GM11168 (cell line): ENCODE measurements around the gene TTC3.

Source experiments
- in situ Hi-C: fragments of 300-500 bp; cut with MboI; formaldehyde crosslinking; loops from one replicate; pipeline ENCODE4 v1.12.0; 2022; ENCODE audit warnings: low sequenced_read_pairs; ENCODE audit not compliant: unreplicated experiment

Gene TTC3

DNA sequence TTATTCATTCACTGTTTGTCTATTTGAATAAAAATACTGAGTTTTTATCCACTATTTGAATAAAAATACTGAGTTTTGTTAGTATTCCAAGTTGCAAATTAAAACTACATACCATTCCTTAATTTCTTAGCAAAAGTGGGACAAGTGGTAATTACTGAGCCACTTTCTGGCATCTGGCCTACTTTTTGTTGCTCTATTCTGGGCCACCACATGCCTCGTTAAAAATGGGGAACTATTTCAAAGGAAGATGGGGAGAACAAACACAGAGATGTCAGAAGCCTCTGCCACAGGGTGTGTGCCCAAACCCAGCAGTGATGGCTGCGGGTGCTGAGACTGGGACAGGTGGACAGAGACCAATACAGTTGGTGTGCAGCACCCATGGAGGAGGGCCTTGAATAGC lies 14.8 kb upstream of the TTC3 start:
- in situ Hi-C loops, result no loop called here

DNA sequence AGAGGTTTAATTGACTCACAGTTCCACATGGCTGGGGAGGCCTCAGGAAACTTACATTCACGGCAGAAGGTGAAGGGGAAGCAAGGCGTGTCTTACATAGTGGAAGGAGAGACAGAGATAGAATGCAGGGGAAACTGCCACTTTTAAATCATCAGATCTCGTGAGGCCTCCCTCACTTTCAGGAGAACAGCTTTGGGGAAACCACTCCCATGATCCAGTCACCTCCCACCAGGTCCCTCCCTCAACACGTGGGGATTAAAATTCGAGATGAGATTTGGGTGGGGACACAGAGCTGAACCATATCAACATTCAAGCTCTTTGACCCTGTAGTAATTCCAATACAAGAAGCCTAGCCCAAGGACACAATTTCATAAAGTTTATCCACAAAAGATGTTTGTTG lies 13.9 kb upstream of the TTC3 start:
- in situ Hi-C loops, result no loop called here

DNA sequence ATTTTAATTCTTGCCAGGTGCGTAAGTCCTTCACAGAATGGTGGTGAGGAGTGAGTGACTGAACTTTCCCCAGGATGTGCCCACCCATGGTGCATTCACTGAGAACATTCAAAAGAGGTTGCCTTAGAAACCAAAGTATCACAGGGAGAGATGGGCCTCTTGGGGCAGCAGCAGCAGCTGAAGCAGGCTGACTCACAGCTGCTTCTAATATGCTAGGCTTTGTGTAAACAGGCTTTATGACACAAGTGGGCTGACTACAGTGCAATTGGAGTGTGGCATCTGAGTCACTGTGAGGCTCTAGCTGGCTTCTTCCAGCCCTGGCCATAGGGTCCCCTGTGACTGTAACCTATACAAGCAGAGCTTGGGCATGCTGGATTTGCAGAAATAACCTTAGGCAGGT lies 12.8 kb upstream of the TTC3 start:
- in situ Hi-C loops, result no loop called here

DNA sequence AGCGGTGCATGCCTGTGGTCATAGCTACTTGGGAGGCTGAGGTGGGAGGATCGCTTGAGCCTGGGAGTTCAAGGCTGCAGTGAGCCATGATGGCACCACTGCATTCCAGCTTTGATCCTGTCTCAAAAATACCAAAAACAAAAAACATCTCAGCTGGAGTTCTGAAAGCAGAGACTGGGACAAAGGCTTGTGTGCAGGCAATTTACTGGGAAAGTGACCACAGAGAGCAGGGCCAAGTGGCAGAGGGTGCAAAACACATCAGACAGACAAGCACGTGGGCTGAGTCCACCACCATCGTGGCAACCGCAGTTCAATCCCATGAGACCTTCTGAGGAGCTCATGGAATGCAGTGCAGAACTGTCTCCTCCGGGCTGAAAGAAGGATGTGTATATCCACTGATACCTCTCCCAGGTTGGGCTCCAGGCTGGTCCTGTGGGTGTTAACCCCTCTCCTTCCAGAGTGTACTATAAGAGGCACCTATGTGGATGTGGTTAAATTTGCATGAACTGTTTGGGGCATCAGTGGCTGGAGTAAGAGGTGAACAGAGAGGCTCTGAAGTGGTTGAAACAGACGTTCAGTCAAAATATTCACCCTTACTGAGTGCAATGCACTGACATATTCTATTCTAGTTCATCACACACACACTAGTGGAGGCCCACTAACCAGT lies 11.0 kb upstream of the TTC3 start:
- in situ Hi-C loops, result no loop called here

DNA sequence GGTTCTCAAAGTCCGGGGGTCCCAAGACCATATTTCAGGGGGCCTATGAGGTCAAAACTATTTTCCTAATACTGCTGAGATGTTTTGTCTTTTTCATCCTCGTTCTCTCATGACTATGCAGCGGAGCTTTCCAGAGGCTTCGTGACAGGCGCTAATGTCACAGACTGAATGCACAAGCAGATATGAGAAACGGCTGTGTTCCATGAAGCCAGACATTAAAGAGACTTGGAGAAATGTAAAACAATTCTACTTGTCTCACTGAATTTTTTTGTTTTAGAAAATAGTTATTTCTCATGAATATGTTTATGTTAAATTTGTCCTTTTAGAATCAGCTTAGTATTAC lies 10.5 kb upstream of the TTC3 start:
- in situ Hi-C loops, result no loop called here

DNA sequence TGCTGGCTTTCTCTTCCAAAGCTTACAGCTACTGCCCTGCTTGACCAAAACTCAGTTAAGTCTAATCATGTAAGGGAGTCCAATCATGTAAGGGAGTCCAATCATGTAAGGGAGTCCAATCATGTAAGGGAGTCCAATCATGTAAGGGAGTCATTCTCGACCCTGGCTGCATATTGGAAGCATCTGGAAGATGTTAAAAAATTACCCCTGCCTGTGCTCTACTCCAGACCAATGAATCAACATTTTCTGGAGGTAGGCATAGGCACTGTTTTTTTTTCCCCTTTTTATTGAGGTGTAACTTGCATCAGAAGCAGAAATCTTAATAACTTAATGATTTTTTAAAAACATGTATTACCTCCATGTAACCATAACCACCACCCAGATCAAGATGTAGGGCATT lies 9.6 kb upstream of the TTC3 start:
- in situ Hi-C loops, result no loop called here

DNA sequence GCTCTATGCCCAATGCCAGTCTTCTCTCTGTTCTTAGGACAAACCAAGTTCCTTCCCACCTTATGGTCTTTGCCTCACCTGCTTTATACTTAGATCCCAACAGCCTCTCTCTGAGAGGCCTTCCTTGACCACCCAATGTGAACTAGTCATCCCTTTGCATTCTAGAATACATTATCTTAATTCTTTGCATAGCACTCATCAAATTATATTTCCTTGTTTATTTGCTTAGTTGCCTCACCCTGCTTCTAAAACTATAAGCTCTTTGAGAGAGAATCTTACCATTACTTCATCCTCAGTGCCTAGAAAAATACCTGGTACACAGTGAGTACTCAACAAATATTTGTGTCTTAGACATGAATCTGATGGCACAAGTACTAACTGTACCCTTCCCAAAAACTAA lies 8.2 kb upstream of the TTC3 start:
- in situ Hi-C loops, result no loop called here

DNA sequence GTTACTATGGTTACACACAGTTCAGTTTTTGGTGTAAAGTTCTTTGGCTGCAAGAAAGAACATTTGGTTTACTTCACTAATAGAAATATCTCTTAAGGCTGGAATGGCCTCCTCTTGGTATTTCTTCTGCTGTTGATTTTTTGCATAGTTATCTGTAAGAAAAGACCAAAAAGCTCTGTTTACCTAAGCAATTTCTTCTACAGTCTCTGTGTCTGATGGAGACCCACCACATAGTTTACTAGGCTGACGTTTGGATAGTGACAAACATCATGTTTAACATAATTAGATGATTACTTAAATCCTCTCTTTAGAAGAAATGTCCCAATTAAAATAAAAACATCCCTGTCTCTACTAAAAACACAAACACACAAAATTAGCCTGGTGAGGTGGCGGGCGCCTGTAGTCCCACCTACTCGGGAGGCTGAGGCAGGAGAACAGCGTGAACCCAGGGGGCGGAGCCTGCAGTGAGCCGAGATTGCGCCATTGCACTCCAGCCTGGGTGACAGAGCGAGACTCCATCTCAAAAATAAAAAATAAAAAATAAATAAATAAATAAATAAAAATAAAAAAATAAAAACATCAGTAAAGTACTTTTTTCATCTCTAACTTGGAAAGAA lies 7.4 kb upstream of the TTC3 start:
- in situ Hi-C loops, result no loop called here

DNA sequence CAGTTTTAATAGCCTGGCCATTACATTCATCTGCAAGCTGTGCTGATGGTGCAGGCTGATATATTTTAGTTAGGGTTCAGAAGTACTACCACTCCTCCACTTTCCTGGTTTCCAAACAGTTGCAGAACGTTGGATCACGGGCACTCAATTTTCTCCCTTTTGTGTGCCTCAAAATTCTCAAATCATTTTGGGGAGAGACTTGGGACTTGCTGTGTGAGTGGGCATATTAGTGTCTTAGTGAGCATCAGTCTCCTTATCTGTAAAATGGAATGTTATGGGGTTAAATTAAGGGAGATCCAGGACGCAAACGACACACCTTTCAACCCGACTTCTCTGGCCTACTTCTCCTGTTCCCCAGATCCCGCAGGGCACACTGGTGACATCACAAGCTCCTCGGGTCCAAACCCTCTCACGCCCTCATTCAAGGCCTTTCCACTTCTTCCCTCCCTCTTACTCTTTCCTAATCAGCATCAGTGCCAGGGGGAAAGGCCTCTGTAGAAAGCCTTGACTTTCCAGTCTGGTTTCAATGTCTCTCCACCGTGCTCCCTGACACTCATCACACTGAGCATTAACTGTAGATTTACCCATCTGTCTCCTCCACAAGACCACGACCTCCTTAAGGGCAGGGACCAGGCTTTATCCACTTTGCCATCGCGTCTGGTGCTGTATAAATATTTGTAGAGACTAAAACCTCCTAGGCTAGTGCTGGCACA lies 1.3 kb upstream of the TTC3 start:
- in situ Hi-C loops, result no loop called here

DNA sequence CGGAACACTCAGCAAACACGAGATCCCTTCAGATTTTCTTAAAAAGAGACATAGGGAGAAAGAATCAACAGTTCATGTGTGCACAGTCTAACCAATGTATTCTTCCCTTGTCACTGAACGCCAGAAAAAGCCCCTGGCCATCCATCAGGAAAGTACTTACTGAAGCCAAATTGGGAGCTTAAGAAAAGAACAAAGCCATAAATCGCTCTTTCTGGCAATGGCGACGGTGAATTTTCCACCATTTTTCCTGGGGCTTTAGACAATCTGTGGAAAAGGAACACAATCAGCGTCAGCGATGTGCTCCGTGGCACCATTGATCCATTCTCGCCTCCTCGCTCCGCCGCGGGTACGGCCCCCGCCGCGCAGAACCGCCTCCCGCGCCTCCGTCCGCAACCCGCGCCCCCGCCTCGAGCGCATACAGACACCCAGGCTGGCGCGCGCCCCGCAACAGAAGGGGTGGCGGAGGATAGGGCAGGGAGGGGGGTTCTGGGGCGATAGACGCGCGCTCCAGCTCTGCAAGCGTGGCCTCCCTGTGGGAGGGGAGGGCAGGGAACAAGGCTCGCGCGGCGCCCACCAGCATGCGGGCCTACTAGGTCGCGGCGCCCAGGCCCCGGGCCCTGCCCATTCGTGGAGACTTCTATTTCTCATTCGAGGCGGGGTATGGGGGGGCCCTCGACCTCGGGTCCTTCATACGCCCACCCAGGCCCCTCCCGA lies 623 bp upstream of the TTC3 start:
- in situ Hi-C loops, result no loop called here

DNA sequence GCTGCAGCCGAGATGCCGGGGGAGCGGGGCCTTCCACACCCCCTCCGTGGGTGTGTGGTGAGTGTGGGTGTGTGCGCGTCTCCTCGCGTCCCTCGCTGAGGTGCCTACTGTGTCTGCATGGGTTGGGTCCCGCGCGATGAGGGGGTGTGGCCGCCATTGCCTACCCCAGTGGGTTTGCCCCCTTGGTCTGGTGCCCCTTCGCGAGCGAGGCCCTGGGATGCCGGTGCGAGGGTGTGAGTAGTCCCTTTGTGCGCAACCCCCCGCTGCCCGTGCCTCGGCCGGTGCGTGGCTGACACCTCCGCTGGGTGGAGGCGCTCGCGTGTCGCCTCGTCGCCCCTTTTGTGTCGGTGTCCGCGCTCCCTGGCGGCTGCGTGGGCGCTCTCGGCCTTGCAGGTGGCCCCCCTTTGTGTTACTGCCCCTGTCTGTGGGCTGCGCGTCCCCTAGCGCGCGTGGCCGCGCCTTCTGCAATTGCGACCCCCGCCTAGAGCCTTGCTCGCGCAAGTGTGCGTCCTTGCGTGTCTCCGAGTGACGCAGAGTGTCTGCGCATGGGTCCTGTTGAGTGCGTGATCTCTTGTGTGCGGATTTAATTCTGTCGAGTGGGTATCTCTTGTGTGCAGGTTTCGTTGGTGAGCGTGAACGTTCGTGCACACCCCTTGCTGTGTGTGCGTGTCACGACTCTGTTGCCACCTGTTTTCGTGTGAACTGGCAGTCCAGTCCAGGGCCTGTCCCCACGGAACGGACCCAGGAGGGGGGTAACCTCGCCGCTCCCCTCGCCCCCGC lies 553 bp downstream of the TTC3 start:
- in situ Hi-C loops, result no loop called here

DNA sequence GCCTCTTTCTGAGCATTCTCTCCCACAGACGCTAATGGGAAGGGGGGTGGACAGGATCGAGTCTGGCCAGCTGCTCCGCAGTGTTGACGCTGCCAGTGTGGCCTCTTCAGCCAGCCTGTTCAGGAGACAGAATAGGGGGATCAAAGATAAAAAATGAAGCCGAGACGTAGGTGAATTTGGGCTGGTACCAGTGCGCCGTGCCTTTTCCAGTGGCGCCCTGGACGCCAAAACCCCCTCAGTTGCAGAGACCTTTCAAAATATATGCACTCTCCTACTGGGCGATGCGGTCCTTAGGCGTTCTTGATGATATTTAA lies 1.1 kb downstream of the TTC3 start:
- in situ Hi-C loops, result no loop called here

DNA sequence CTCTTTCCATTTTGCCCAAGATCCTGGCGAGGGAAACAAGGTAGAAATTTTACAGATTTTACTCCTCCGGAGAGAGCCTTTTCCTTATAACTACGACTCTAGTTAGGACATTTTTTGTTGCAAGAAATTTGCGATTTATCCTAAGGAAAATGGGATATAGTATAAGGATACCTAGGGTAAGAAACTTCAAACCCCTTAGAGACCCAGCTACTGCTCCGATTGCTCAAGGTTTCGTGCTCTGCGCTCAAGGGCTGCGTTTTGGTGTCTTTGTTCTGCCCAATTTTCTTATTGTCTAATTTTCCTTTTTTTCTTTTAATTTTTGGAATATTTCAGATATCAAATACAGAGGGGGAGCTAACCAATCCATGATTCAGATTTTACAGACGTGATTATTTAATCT lies 1.5 kb downstream of the TTC3 start:
- in situ Hi-C loops, result no loop called here

DNA sequence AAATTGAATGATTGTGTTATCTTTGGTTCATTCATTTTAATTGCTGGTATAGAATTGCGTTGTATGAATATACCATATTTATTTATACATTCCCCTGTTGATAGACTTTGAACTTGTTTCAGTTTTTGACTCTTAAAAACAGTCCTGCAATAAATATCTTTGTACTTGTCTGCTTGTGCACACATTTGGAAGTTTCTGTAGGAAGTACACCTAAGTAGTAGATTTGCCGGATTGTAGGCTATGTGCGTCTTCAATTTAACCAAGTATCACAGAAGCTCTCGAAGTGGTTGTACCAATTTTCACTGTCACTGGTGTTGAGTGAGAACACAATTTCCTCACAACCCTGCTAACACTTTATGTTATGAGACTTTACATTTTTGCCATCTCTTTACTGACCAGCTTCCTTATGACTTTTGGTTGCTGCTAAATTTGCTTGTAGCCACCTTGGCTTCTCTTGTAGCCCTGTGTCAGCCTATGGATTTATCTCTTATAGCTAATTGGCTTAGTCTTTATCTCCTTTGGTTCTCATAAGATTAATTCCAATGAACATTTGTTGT lies 2.2 kb downstream of the TTC3 start:
- in situ Hi-C loops, result no loop called here

DNA sequence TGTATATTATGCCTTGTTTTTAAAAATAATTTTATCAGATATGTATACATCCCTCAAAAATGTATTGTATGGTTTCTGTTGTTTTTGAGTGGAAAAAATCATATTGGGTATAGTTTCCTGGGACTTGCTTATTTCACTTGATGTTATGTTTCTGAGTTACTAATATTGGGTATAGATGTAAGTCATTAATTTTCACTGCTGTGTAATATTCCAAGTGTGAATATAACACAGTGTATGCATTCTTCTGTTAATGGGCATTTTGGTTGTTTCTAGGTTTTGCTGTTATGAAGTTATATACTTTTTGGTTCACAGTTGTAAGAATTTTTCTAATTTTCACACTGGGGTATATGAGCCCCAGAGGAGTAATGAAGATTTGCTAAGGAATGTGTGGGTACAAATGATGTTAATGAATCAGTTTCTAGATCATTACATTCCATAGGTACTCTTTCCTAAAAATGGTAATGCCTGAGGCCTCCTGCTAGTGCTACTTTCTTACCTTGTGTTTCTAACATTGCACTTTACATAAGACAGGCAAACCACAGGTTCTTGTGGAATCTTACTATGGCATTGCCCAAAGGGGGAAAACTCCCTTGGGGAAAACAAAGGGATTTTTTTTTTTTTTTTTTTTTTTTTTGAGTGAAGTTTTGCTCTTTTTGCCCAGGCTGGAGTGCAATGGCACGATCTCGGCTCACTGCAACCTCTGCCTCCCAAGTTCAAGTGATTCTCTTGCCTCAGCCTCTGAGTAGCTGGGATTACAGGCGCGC lies 3.2 kb downstream of the TTC3 start:
- in situ Hi-C loops, result no loop called here

DNA sequence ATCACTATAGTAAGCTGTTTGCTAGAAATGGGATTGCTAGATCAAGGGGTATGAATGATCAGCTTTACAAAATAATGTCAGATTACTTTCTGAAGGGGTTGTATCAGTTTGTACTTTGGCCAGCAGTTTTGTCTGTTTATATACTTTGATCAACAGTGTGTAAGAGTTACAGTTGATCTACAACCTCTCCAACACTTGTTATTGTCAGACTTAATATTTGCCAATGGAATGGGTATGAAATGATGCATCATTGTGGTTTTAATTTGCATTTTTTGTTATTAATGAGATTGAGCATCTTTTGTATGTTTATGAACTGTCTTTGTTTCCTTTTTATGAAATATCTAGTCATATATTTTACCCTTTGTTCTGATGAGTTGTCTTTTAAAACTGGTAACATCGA lies 4.3 kb downstream of the TTC3 start:
- in situ Hi-C loops, result no loop called here

DNA sequence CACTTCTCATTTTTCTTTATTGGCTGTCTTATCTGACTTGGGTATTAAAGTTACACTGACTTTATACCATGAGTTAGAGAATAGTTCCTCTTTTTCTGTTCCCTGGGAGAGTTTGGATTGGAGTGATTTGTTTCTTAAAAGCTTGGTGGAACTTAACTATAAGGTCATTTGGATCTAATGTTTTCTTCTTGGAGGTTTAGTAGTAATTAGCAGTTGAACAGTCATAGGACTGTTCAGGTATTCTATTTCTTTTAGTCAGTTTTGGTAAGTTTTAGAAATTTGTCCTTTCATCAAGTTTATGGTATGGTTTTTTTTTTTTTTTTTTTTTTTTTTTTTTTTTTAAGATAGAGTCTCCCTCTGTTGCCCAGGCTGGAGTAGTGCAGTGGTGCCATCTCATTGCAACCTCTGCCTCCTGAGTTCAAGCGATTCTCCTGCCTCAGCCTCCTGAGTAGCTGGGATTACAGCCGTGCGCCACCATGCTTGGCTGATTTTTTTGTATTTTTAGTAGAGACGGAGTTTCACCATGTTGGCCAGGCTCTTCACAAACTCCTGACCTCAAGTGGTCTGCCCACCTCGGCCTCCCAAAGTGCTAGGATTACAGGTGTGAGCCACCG lies 6.3 kb downstream of the TTC3 start:
- in situ Hi-C loops, result no loop called here

DNA sequence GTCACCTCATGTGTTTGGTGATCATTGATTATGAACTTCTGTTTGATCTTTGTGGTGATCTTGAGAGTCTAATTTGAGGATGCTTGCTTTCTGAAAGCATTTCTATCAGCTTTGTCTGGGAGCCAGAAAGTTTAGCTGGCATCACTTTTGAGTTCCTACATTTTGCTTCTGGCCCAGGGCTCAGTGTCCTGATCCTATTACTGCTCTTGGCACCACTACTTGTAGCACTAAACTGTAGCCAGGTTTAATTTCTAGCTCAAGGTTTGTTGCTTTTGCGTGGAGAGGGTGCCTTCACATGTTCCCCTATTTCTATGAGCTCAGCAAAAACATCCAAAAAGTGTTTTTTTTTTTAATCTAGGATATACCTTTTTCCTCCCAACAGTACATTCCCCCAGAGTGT lies 9.3 kb downstream of the TTC3 start:
- in situ Hi-C loops, result no loop called here

DNA sequence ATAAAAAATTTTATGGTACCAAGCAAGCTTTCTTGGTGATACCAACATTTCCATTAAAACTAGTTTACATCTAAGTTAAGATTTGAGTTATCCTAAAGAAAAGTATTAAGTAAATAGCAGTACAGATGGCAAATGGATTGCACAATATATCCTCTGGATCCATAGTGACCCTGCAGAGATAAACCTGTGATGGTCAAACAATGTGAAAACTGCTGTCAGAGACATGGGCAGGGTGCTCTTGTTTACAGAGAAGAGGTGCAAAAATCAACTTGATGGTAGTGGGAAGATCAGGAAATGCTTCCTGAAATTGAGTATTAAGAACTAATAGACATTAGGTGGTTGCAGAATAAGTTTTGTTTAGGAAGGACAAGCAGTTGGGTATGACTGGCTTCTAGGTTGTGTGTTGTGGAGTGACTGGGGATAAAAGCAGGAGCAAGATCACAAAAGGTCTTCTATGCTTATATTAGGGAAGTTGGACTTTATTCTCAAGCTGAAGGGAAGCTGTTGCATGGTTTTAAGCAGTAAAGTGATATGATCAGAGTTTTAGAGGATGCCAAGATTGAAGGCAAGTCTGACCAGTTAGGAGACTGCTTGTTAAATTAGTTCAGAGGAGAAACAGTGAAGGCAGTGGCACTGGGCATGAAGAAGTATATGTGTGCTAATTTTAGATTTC lies 9.9 kb downstream of the TTC3 start:
- in situ Hi-C loops, result no loop called here
